HG03066 (cell line): ENCODE measurements around the gene TMEM38B.

Experiments
- ATAC-seq: cut with Tn5 transposase; IDR thresholded peaks from one replicate; pipeline ENCODE4 v1.9.1; 2021; ENCODE audit warnings: low read depth; ENCODE audit not compliant: unreplicated experiment

The TMEM38B gene

DNA sequence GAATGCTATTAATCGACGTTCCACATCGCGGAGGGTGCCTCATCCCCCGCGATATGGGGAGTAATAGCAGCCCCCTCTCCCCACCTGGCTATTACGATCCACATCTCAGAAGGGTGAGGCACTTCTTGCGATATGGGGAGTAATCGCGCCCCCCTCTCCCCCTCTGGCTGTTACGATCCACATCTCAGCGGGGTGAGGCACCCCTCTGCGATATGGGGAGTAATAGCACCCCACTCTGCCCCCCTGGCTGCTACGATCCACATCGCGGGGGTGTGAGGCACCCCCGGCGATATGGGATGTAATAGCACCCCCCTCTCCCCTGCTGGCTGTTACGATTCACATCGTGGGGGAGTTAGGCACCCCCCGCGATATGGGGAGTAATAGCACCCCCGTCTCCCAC lies 128.5 kb downstream of the TMEM38B start:
- ATAC-seq = no peak
